IMR-90 (cell line): ENCODE measurements around the gene TLDC2. TPM values are rescaled to one million over a fixed set of nuclear protein-coding genes. Genes with fewer than 3 reads are reported as not detected.
A peak's percentile ranks its signal among the peaks of the same experiment; 100 is the strongest.

ENCODE experiments used
- ATAC-seq: fragments of 200-7000 bp; cut with Tn5 transposase; 2 replicates; pipeline ENCODE4 v1.9.1; 2020; ENCODE audit warnings: low read depth, mild to moderate bottlenecking, moderate library complexity
- BruUV-seq: library from RNA; stranded (reverse); fragments of 400-500 nt; replicated peaks from 2 replicates; lab custom pipeline; 2021; lab: Mats Ljungman, UMichigan
- CTCF ChIA-PET: fragments of 300-600 bp; formaldehyde crosslinking; extraction: SDS; loops from one replicate; lab custom pipeline; 2021; ENCODE audit warnings: antibody characterized with exemption; lab: Yijun Ruan, JAX
- POLR2A ChIA-PET: fragments of 300-600 bp; sonication (Branson Sonifier 250); formaldehyde crosslinking; loops from one replicate; lab custom pipeline; 2022; ENCODE audit warnings: antibody characterized with exemption; ENCODE audit not compliant: unreplicated experiment; lab: Charles Lee
- DNase-seq: peaks from one replicate; pipeline ENCODE4 v3.0.0; 2013
- H2AFZ ChIP-seq: replicated peaks from 2 replicates; pipeline ENCODE3; 2013; ENCODE audit warnings: low read length, mild to moderate bottlenecking; ENCODE audit not compliant: poor library complexity
- H2AK5ac ChIP-seq: 2 replicates; pipeline ENCODE4 v1.6.1; 2013; ENCODE audit warnings: low read depth, low read length, inconsistent platforms
- H2AK9ac ChIP-seq: replicated peaks from 2 replicates; pipeline ENCODE3; 2013; ENCODE audit warnings: mild to moderate bottlenecking, low read depth, low read length, moderate library complexity; ENCODE audit not compliant: poor library complexity
- H2BK120ac ChIP-seq: 2 replicates; pipeline ENCODE4 v1.6.1; 2013; ENCODE audit warnings: low read depth, low read length, inconsistent platforms
- H2BK15ac ChIP-seq: 3 replicates; pipeline ENCODE4 v1.6.1; 2013; ENCODE audit warnings: low read depth, low read length, inconsistent platforms
- H2BK20ac ChIP-seq: 2 replicates; pipeline ENCODE4 v1.6.1; 2013; ENCODE audit warnings: low read depth, mild to moderate bottlenecking, inconsistent platforms, low read length, moderate library complexity
- H2BK5ac ChIP-seq: 2 replicates; pipeline ENCODE4 v1.6.1; 2013; ENCODE audit warnings: mild to moderate bottlenecking, low read depth, low read length, inconsistent platforms; ENCODE audit not compliant: poor library complexity, severe bottlenecking
- H3K14ac ChIP-seq: replicated peaks from 2 replicates; pipeline ENCODE4 v1.6.1; 2013; ENCODE audit warnings: low read depth, low read length, inconsistent platforms
- H3K18ac ChIP-seq: 2 replicates; pipeline ENCODE4 v1.6.1; 2013; ENCODE audit warnings: low read depth, low read length, control low read depth
- H3K23ac ChIP-seq: 2 replicates; pipeline ENCODE4 v1.6.1; 2013; ENCODE audit warnings: low read depth, low read length, inconsistent platforms
- H3K27ac ChIP-seq: 2 replicates; pipeline ENCODE4 v1.5.1; 2013; ENCODE audit warnings: mild to moderate bottlenecking, control low read depth, low read length; ENCODE audit not compliant: insufficient read depth
- H3K27me3 ChIP-seq: 2 replicates; pipeline ENCODE4 v1.6.1; 2013; ENCODE audit warnings: low read length; ENCODE audit not compliant: control insufficient read depth, insufficient read depth
- H3K36me3 ChIP-seq: 2 replicates; pipeline ENCODE4 v1.6.1; 2013; ENCODE audit warnings: low read length, mixed read lengths; ENCODE audit not compliant: control insufficient read depth, insufficient read depth
- H3K4ac ChIP-seq: 2 replicates; pipeline ENCODE4 v1.6.1; 2013; ENCODE audit warnings: low read depth, low read length, inconsistent platforms
- H3K4me1 ChIP-seq: 2 replicates; pipeline ENCODE4 v1.6.1; 2013; ENCODE audit warnings: low read length, mixed read lengths; ENCODE audit not compliant: control insufficient read depth, insufficient read depth
- H3K4me2 ChIP-seq: 2 replicates; pipeline ENCODE4 v1.6.1; 2013; ENCODE audit warnings: low read depth, mild to moderate bottlenecking, control low read depth, low read length, moderate library complexity
- H3K4me3 ChIP-seq: 2 replicates; pipeline ENCODE4 v1.5.1; 2013; ENCODE audit warnings: low read depth, mild to moderate bottlenecking, control low read depth, low read length, moderate library complexity; ENCODE audit not compliant: insufficient read depth
- H3K56ac ChIP-seq: 2 replicates; pipeline ENCODE4 v1.6.1; 2013; ENCODE audit warnings: low read length, inconsistent platforms; ENCODE audit not compliant: insufficient read depth; ENCODE audit errors: extremely low read depth
- H3K79me1 ChIP-seq, 2 experiments: 2 replicates each; pipeline ENCODE4 v1.6.1; 2013; ENCODE audit warnings: low read length in 2 of 2, inconsistent platforms in 1 of 2, low read depth in 1 of 2
- H3K9ac ChIP-seq: 2 replicates; pipeline ENCODE4 v1.6.1; 2013; ENCODE audit warnings: low read depth, low read length, control low read depth
- H3K9me1 ChIP-seq: 2 replicates; pipeline ENCODE4 v1.6.1; 2013; ENCODE audit warnings: low read length, inconsistent platforms; ENCODE audit not compliant: insufficient read depth
- H3K9me3 ChIP-seq: 2 replicates; pipeline ENCODE4 v1.6.1; 2013; ENCODE audit warnings: low read length; ENCODE audit not compliant: control insufficient read depth, insufficient read depth
- H4K20me1 ChIP-seq: 2 replicates; pipeline ENCODE4 v1.6.1; 2013; ENCODE audit warnings: low read length, inconsistent platforms; ENCODE audit not compliant: insufficient read depth
- H4K5ac ChIP-seq: 2 replicates; pipeline ENCODE4 v1.6.1; 2013; ENCODE audit warnings: mild to moderate bottlenecking, low read depth, low read length, control low read depth
- H4K8ac ChIP-seq, 2 experiments: 2 replicates each; pipeline ENCODE4 v1.6.1; 2013; ENCODE audit warnings: low read depth in 2 of 2, low read length in 2 of 2, control low read depth in 1 of 2, inconsistent platforms in 1 of 2
- H4K91ac ChIP-seq: 2 replicates; pipeline ENCODE4 v1.6.1; 2013; ENCODE audit warnings: low read depth, low read length, inconsistent platforms; ENCODE audit not compliant: insufficient read depth
- FOS ChIP-seq: fragments of 150-350 bp; IDR thresholded peaks from 2 replicates; pipeline ENCODE4 v1.6.1; 2016; ENCODE audit warnings: low read depth, low read length
- MAFK ChIP-seq: IDR thresholded peaks from 2 replicates; pipeline ENCODE4 v1.6.1; 2012; ENCODE audit warnings: low read depth, low read length, improper control_type of control experiment
- NFE2L2 ChIP-seq: fragments of 150-350 bp; IDR thresholded peaks from 2 replicates; pipeline ENCODE4 v1.6.1; 2016; ENCODE audit warnings: low read depth, mild to moderate bottlenecking, low read length
- RAD21 ChIP-seq: IDR thresholded peaks from 2 replicates; pipeline ENCODE4 v1.6.1; 2012; ENCODE audit warnings: low read length, improper control_type of control experiment
- SMC3 ChIP-seq: fragments of 150-350 bp; IDR thresholded peaks from 2 replicates; pipeline ENCODE4 v1.6.1; 2016; ENCODE audit warnings: low read depth, mild to moderate bottlenecking, antibody characterized with exemption, low read length, moderate library complexity
- dilution Hi-C: fragments of 300-500 bp; cut with HindIII; formaldehyde crosslinking; loops from one replicate; pipeline ENCODE4 v1.14.3; 2018; ENCODE audit warnings: low sequenced_read_pairs; ENCODE audit not compliant: unreplicated experiment
- in situ Hi-C: fragments of 300-500 bp; cut with MboI; formaldehyde crosslinking; loops from 3 replicates; pipeline ENCODE4 v1.14.3; 2019; ENCODE audit warnings: low sequenced_read_pairs, inconsistent platforms, mixed read lengths
- intact Hi-C: fragments of 100-400 bp; cut with micrococcal nuclease; formaldehyde crosslinking; loops from 2 replicates; pipeline ENCODE4 v1.10.0; 2022
- polyA plus RNA-seq, 3 experiments: library from polyadenylated mRNA; depleted of rRNA; stranded (reverse); fragments of >200 nt; gene quantifications; 2 replicates each; pipeline ENCODE4 v1.2.3, GENCODE V29; 2012; ENCODE audit warnings: low replicate concordance in 1 of 3
- total RNA-seq: library from RNA; depleted of rRNA; stranded (reverse); fragments of >200 nt; gene quantifications from 2 replicates; pipeline ENCODE4 v1.2.3, GENCODE V29; 2012
- TF ChIP-seq, protein P1 (sequence below): fragments of 150-350 bp; IDR thresholded peaks from 2 replicates; pipeline ENCODE4 v1.6.1; 2017; ENCODE audit warnings: mild to moderate bottlenecking, antibody characterized with exemption, low read length, low read depth
- TF ChIP-seq, protein P2 (sequence below): conservative IDR thresholded peaks from 2 replicates; pipeline ENCODE4 v1.5.1; 2012; ENCODE audit warnings: mild to moderate bottlenecking, low read depth, low read length, improper control_type of control experiment

Gene TLDC2
- total and polyA plus RNA-seq, 2 of the 4 experiments (the other 2 are of a cell fraction): 0.18 to 0.19 TPM

DNA sequence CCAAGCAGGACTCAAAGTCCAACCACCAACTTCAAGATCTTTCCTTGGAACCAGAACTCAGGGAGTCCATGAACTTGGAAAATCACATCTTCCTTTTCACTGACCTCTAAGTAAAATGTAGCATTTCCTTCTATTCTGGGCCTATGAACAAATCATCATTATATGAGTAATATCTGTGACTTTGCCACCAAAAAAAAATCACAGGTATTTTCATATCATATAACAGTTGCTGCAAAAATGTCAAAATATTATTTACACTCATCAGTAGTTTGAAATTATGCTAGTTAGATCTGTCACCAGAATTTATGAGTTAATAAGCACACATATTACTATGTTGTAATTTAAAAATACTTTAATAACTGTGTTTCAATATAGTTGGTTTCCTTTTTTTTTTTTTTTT, 27.3 kb upstream of the TLDC2 start:
- H3K18ac ChIP-seq: peak overlapping the region; percentile 91
- peak overlapping the region; percentile 89 for H4K5ac ChIP-seq
- peak overlapping the region in 1 of 2 experiments; percentile 96; a peak in 3 of 4 replicates for H4K8ac ChIP-seq
- H3K9ac ChIP-seq: peak overlapping the region; percentile 26; the same call in 1 of the 2 replicates
- BruUV-seq: no TSS peak
- H3K27me3 ChIP-seq: no peaks in the 10 kb centered on the region
- H3K9me3 ChIP-seq: peaks cover 3% of the 10 kb centered on the region
- peak; percentile 18; the same call in 1 of the 2 replicates for ATAC-seq
- peak overlapping the region; percentile 93 for H3K56ac ChIP-seq
- H4K20me1 ChIP-seq: peaks cover 13% of the 10 kb centered on the region; the same call in 1 of the 2 replicates
- peak overlapping the region; percentile 88; the same call in 1 of the 3 replicates for H2BK15ac ChIP-seq
- peak overlapping the region; percentile 98 for H3K14ac ChIP-seq
- peak overlapping the region; percentile 95 for H4K91ac ChIP-seq
- peaks cover 24% of the 10 kb centered on the region for H3K4me1 ChIP-seq
- peak overlapping the region; percentile 88 for H2AFZ ChIP-seq
- ChIA-PET CTCF (interaction anchor here (1.1 kb wide), 1 partner anchor 18 kb away, joined by 3 read pairs; no protein-coding TSS in a partner anchor), POLR2A (interaction anchor here (0.6 kb wide), 2 partner anchors 58 to 199 kb away, joined by 9 read pairs; no protein-coding TSS in a partner anchor)
- H3K9me1 ChIP-seq: peaks cover 19% of the 10 kb centered on the region
- in situ Hi-C loops (no loop called here), intact Hi-C loops (no loop called here), dilution Hi-C loops (no loop called here)
- peak overlapping the region; percentile 97 for H3K27ac ChIP-seq
- H3K79me1 ChIP-seq: peaks cover 30 to 77% of the 10 kb centered on the region in 2 experiments
- TF ChIP-seq, protein P1, sequence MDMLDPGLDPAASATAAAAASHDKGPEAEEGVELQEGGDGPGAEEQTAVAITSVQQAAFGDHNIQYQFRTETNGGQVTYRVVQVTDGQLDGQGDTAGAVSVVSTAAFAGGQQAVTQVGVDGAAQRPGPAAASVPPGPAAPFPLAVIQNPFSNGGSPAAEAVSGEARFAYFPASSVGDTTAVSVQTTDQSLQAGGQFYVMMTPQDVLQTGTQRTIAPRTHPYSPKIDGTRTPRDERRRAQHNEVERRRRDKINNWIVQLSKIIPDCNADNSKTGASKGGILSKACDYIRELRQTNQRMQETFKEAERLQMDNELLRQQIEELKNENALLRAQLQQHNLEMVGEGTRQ: no peak
- TF ChIP-seq FOS (no peak), NFE2L2 (no peak), SMC3 (no peak), MAFK (no peak), RAD21 (no peak)
- TF ChIP-seq, protein P2, sequence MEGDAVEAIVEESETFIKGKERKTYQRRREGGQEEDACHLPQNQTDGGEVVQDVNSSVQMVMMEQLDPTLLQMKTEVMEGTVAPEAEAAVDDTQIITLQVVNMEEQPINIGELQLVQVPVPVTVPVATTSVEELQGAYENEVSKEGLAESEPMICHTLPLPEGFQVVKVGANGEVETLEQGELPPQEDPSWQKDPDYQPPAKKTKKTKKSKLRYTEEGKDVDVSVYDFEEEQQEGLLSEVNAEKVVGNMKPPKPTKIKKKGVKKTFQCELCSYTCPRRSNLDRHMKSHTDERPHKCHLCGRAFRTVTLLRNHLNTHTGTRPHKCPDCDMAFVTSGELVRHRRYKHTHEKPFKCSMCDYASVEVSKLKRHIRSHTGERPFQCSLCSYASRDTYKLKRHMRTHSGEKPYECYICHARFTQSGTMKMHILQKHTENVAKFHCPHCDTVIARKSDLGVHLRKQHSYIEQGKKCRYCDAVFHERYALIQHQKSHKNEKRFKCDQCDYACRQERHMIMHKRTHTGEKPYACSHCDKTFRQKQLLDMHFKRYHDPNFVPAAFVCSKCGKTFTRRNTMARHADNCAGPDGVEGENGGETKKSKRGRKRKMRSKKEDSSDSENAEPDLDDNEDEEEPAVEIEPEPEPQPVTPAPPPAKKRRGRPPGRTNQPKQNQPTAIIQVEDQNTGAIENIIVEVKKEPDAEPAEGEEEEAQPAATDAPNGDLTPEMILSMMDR: no peak
- peak overlapping the region; percentile 99 for H2AK9ac ChIP-seq
- H3K36me3 ChIP-seq: peaks cover 9% of the 10 kb centered on the region; the same call in 1 of the 2 replicates
- DNase-seq: no peak
- peak overlapping the region; percentile 98 for H2BK120ac ChIP-seq
- H3K23ac ChIP-seq: peak overlapping the region; percentile 100; the same call in 1 of the 2 replicates
- H2BK20ac ChIP-seq: peak overlapping the region; percentile 99
- peak overlapping the region; percentile 100 for H2BK5ac ChIP-seq
- no peak overlapping the region for H3K4me3 ChIP-seq
- peak overlapping the region; percentile 97 for H2AK5ac ChIP-seq
- peak overlapping the region; percentile 86 for H3K4me2 ChIP-seq
- peak overlapping the region; percentile 99 for H3K4ac ChIP-seq
